Measurements from ENCODE around the gene HOXA9.

DNA sequence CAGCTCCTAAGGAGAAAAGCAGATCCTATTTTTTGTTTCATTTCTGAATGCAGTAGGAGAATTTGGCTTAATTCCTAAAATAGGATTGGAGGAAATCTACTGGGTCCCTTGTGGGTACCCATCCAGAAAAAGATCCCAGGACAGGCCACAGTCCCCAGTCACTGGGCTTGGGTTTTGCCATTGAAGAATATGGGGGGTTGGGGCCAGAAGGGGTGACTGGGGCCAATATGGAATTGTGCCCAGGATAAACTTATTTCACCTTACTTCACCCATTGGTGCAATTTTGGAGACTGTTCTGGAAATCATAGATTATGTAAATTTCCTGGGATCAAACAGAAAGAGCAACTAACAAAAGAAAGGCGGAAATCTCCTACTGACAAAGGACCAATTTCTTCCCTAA, 26.9 kb downstream of the HOXA9 start:
- TF ChIP-seq, protein P1, sequence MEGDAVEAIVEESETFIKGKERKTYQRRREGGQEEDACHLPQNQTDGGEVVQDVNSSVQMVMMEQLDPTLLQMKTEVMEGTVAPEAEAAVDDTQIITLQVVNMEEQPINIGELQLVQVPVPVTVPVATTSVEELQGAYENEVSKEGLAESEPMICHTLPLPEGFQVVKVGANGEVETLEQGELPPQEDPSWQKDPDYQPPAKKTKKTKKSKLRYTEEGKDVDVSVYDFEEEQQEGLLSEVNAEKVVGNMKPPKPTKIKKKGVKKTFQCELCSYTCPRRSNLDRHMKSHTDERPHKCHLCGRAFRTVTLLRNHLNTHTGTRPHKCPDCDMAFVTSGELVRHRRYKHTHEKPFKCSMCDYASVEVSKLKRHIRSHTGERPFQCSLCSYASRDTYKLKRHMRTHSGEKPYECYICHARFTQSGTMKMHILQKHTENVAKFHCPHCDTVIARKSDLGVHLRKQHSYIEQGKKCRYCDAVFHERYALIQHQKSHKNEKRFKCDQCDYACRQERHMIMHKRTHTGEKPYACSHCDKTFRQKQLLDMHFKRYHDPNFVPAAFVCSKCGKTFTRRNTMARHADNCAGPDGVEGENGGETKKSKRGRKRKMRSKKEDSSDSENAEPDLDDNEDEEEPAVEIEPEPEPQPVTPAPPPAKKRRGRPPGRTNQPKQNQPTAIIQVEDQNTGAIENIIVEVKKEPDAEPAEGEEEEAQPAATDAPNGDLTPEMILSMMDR (IDR thresholded peaks at IDR 0.05): no peak
- TF ChIP-seq EZH2 (IDR thresholded peaks at IDR 0.05) (no peak), EZH2phosphoT487 (IDR thresholded peaks at IDR 0.05) (no peak)
